ENCODE results near the gene FBXO36.

The FBXO36 gene

GRCh38 chr2:229925201-229925600 lies 2.9 kb downstream of the FBXO36 start:
- no peak overlapping the region for H2BK12ac ChIP-seq (ENCODE audit: low read length in 2 of 2)
- no peak overlapping the region for H2BK5ac ChIP-seq (ENCODE audit: low read depth, low read length, poor library complexity, severe bottlenecking)
- no peak overlapping the region for H3K23ac ChIP-seq (ENCODE audit: low read length in 2 of 2)
- no peak overlapping the region for H3K18ac ChIP-seq (ENCODE audit: low read depth in 1 of 2, low read length in 2 of 2)
- H3K4me1 ChIP-seq (ENCODE audit: control insufficient read depth, insufficient read depth, low read depth, low read length): peaks cover 4% of the 10 kb centered on the region
- no peak overlapping the region for H3K27ac ChIP-seq (ENCODE audit: low read length, poor library complexity, severe bottlenecking)
- H2BK15ac ChIP-seq (ENCODE audit: low read depth, poor library complexity, severe bottlenecking): no peak overlapping the region
- H3K9ac ChIP-seq (ENCODE audit: low read length): no peak overlapping the region
- no peak overlapping the region for H3K14ac ChIP-seq (ENCODE audit: low read length in 2 of 2)
- H3K36me3 ChIP-seq (ENCODE audit: control insufficient read depth in 1 of 2, insufficient read depth in 2 of 2, low read depth in 1 of 2, low read length in 2 of 2): no peaks in the 10 kb centered on the region
- peaks cover 11% of the 10 kb centered on the region for H3K79me1 ChIP-seq (replicated peaks; ENCODE audit: low read length, poor library complexity, severe bottlenecking)
- H4K91ac ChIP-seq (ENCODE audit: low read length): no peak overlapping the region
- no peak overlapping the region for H3K4me2 ChIP-seq (ENCODE audit: low read length, poor library complexity, severe bottlenecking)
- H2BK120ac ChIP-seq (ENCODE audit: low read depth, low read length): no peak overlapping the region
- no peak overlapping the region for H3K4ac ChIP-seq (ENCODE audit: low read depth in 1 of 2, low read length in 2 of 2)
- no peak overlapping the region for H2AK5ac ChIP-seq (ENCODE audit: low read length, severe bottlenecking)
- H2AFZ ChIP-seq (ENCODE audit: low read depth, low read length): no peak overlapping the region
- H3K27me3 ChIP-seq (ENCODE audit: control insufficient read depth in 1 of 2, insufficient read depth in 1 of 2, low read length in 2 of 2): no peaks in the 10 kb centered on the region
- H4K8ac ChIP-seq (ENCODE audit: low read length): no peak overlapping the region
- DNase-seq: no peak
- no peak overlapping the region for H3K4me3 ChIP-seq (ENCODE audit: insufficient read depth in 1 of 2, low read depth in 1 of 2, low read length in 2 of 2)
- H3K9me3 ChIP-seq (ENCODE audit: control insufficient read depth, low read length): no peaks in the 10 kb centered on the region

- Histone ChIP-seq H3K18ac (ENCODE audit: low read depth in 1 of 2, low read length in 2 of 2) (no peak overlapping the region), H2BK5ac (ENCODE audit: low read depth, low read length, poor library complexity, severe bottlenecking) (no peak overlapping the region), H3K14ac (ENCODE audit: low read length in 2 of 2) (no peak overlapping the region), H3K4me3 (ENCODE audit: insufficient read depth in 1 of 2, low read depth in 1 of 2, low read length in 2 of 2) (no peak overlapping the region), H2BK15ac (ENCODE audit: low read depth, poor library complexity, severe bottlenecking) (no peak overlapping the region), H3K23ac (ENCODE audit: low read length in 2 of 2) (no peak overlapping the region), H4K8ac (ENCODE audit: low read length) (no peak overlapping the region), H3K4me1 (ENCODE audit: control insufficient read depth, insufficient read depth, low read depth, low read length) (peaks cover 4% of the 10 kb centered on the region), H3K36me3 (ENCODE audit: control insufficient read depth in 1 of 2, insufficient read depth in 2 of 2, low read depth in 1 of 2, low read length in 2 of 2) (peaks cover 0 to 3% of the 10 kb centered on the region in 2 experiments), H3K4ac (ENCODE audit: low read depth in 1 of 2, low read length in 2 of 2) (no peak overlapping the region), H3K79me1 (replicated peaks; ENCODE audit: low read length, poor library complexity, severe bottlenecking) (peaks cover 20% of the 10 kb centered on the region), H2BK12ac (ENCODE audit: low read length in 2 of 2) (no peak overlapping the region), H3K9ac (ENCODE audit: low read length) (peak overlapping the region; percentile 26), H4K91ac (ENCODE audit: low read length) (no peak overlapping the region), H3K27ac (ENCODE audit: low read length, poor library complexity, severe bottlenecking) (no peak overlapping the region), H2BK120ac (ENCODE audit: low read depth, low read length) (no peak overlapping the region), H2AK5ac (ENCODE audit: low read length, severe bottlenecking) (no peak overlapping the region), H3K27me3 (ENCODE audit: control insufficient read depth in 1 of 2, insufficient read depth in 1 of 2, low read length in 2 of 2) (no peaks in the 10 kb centered on the region), H2AFZ (ENCODE audit: low read depth, low read length) (no peak overlapping the region), H3K4me2 (ENCODE audit: low read length, poor library complexity, severe bottlenecking) (no peak overlapping the region), H3K9me3 (ENCODE audit: control insufficient read depth, low read length) (no peaks in the 10 kb centered on the region)
- peak; percentile 43 for DNase-seq
- WGBS: no CpG with 5 or more reads among the region's 2 CpGs
Measured at GRCh38 chr2:229927817-229928321, 5.6 kb downstream of the FBXO36 start.

- DNase-seq: no peak
- Histone ChIP-seq H2AK5ac (ENCODE audit: low read length, severe bottlenecking) (no peak overlapping the region), H3K14ac (ENCODE audit: low read length in 2 of 2) (no peak overlapping the region), H4K91ac (ENCODE audit: low read length) (no peak overlapping the region), H3K79me1 (replicated peaks; ENCODE audit: low read length, poor library complexity, severe bottlenecking) (peaks cover 18% of the 10 kb centered on the region), H3K9me3 (ENCODE audit: control insufficient read depth, low read length) (no peaks in the 10 kb centered on the region), H3K27me3 (ENCODE audit: control insufficient read depth in 1 of 2, insufficient read depth in 1 of 2, low read length in 2 of 2) (no peaks in the 10 kb centered on the region), H3K18ac (ENCODE audit: low read depth in 1 of 2, low read length in 2 of 2) (no peak overlapping the region), H2BK5ac (ENCODE audit: low read depth, low read length, poor library complexity, severe bottlenecking) (no peak overlapping the region), H3K27ac (ENCODE audit: low read length, poor library complexity, severe bottlenecking) (no peak overlapping the region), H3K4me3 (ENCODE audit: insufficient read depth in 1 of 2, low read depth in 1 of 2, low read length in 2 of 2) (no peak overlapping the region), H2BK15ac (ENCODE audit: low read depth, poor library complexity, severe bottlenecking) (no peak overlapping the region), H3K36me3 (ENCODE audit: control insufficient read depth in 1 of 2, insufficient read depth in 2 of 2, low read depth in 1 of 2, low read length in 2 of 2) (peaks cover 0 to 8% of the 10 kb centered on the region in 2 experiments), H4K8ac (ENCODE audit: low read length) (no peak overlapping the region), H2AFZ (ENCODE audit: low read depth, low read length) (no peak overlapping the region), H3K4me2 (ENCODE audit: low read length, poor library complexity, severe bottlenecking) (no peak overlapping the region), H3K4ac (ENCODE audit: low read depth in 1 of 2, low read length in 2 of 2) (no peak overlapping the region), H3K23ac (ENCODE audit: low read length in 2 of 2) (no peak overlapping the region), H3K9ac (ENCODE audit: low read length) (no peak overlapping the region), H2BK12ac (ENCODE audit: low read length in 2 of 2) (no peak overlapping the region), H2BK120ac (ENCODE audit: low read depth, low read length) (no peak overlapping the region), H3K4me1 (ENCODE audit: control insufficient read depth, insufficient read depth, low read depth, low read length) (peaks cover 1% of the 10 kb centered on the region)
- 94% methylated on average over 6 of the region's 7 CpGs for WGBS
Measured at GRCh38 chr2:229930656-229931055, 8.4 kb downstream of the FBXO36 start.

GRCh38 chr2:229931241-229931640 lies 8.9 kb downstream of the FBXO36 start:
- no peak overlapping the region for H2AK5ac ChIP-seq (ENCODE audit: low read length, severe bottlenecking)
- H3K4me2 ChIP-seq (ENCODE audit: low read length, poor library complexity, severe bottlenecking): no peak overlapping the region
- no peak overlapping the region for H3K14ac ChIP-seq (ENCODE audit: low read length in 2 of 2)
- no peak for DNase-seq
- no peak overlapping the region for H2BK12ac ChIP-seq (ENCODE audit: low read length in 2 of 2)
- no peak overlapping the region for H3K23ac ChIP-seq (ENCODE audit: low read length in 2 of 2)
- 89% methylated on average over 5 of the region's 5 CpGs for WGBS
- peaks cover 17% of the 10 kb centered on the region for H3K79me1 ChIP-seq (replicated peaks; ENCODE audit: low read length, poor library complexity, severe bottlenecking)
- H3K27ac ChIP-seq (ENCODE audit: low read length, poor library complexity, severe bottlenecking): no peak overlapping the region
- no peak overlapping the region for H4K8ac ChIP-seq (ENCODE audit: low read length)
- H2BK5ac ChIP-seq (ENCODE audit: low read depth, low read length, poor library complexity, severe bottlenecking): no peak overlapping the region
- H4K91ac ChIP-seq (ENCODE audit: low read length): no peak overlapping the region
- H3K27me3 ChIP-seq (ENCODE audit: control insufficient read depth in 1 of 2, insufficient read depth in 1 of 2, low read length in 2 of 2): no peaks in the 10 kb centered on the region
- no peak overlapping the region for H3K18ac ChIP-seq (ENCODE audit: low read depth in 1 of 2, low read length in 2 of 2)
- H3K36me3 ChIP-seq (ENCODE audit: control insufficient read depth in 1 of 2, insufficient read depth in 2 of 2, low read depth in 1 of 2, low read length in 2 of 2): peaks cover 0 to 8% of the 10 kb centered on the region in 2 experiments
- H2BK120ac ChIP-seq (ENCODE audit: low read depth, low read length): no peak overlapping the region
- H2AFZ ChIP-seq (ENCODE audit: low read depth, low read length): no peak overlapping the region
- no peak overlapping the region for H3K9ac ChIP-seq (ENCODE audit: low read length)
- no peak overlapping the region for H3K4me3 ChIP-seq (ENCODE audit: insufficient read depth in 1 of 2, low read depth in 1 of 2, low read length in 2 of 2)
- no peak overlapping the region for H3K4ac ChIP-seq (ENCODE audit: low read depth in 1 of 2, low read length in 2 of 2)
- peaks cover 1% of the 10 kb centered on the region for H3K4me1 ChIP-seq (ENCODE audit: control insufficient read depth, insufficient read depth, low read depth, low read length)
- H3K9me3 ChIP-seq (ENCODE audit: control insufficient read depth, low read length): no peaks in the 10 kb centered on the region
- H2BK15ac ChIP-seq (ENCODE audit: low read depth, poor library complexity, severe bottlenecking): no peak overlapping the region
